ENCODE results near the gene ASIC2.

ASIC2 gene

DNA sequence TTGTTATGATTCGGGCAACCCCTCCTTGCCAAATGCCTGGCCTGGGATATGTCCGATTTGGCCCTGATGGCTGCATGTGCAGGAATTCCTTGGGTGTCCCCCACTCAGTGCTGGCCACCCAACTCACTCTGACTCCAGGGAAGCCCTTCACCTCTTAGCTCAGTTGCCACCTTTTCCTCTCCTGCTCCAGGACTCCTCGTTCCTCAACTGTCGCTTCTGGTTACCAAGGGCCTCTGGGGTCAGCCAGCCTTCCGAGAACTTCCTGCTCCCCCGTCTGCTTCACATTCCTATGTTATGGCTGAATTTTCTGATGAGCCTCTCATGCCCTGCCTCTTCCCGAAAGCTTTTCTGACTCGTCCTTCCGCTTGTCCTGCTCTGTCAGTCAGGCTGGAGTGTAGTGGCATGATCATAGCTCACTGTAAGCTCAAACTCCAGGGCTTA lies 237.9 kb downstream of the ASIC2 start:
- DNase-seq: no peak

DNA sequence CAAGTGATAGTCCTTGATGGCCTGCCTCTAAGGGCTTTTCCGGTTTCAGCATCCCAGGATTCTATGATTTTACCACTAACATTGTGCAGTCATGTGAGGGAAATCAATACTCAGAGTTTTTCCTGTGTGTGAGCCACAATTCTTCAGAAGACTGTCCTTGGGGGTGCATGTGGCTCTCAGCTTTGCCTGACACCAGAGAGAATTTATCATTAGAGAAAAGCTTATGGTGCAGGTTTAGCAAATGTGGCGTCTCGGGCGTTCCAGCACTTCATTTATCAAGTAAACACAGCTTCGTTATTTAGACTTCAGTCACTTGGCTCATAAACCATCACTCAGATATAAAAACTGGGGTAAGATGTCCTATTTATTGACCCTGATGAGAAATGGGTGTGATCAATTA lies 238.7 kb downstream of the ASIC2 start:
- no peak for DNase-seq

DNA sequence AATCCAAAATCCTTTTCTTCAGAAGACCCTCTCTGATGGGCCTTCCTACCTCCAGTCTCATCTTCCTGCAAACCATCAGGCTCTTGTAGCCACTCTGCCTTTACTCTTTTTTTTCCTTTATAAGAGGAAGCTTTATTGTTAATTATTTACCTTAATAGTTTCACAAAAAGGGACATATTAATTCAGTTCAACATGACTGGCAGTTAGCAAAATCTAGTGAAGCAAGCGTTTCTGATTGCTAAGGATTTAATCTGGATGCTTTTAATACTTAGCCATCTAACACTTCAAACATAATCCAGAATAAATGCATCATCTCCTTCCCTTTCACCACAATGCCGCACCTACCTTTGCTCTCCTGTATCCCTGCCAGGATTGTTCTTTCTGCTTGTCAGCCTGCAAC lies 239.4 kb downstream of the ASIC2 start:
- no peak for DNase-seq

DNA sequence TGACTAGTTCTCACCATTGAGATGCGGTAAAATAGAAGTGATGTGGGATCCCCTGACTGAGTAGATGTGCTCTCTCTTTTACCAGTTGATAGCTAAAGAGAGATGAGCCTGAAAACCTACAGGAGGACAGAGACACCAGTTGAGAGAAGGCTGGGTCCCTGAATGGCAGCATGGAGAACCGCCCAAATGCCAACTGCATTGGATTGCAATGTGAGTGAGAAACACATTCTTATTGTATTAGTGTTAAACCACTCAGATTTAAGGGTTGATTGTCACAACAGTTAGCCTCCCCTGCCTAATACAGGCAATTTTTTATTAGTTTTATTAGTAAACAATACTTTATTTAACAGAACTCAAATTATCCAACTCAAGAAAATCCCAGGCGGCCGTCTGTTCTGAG lies 240.2 kb downstream of the ASIC2 start:
- no peak for DNase-seq

DNA sequence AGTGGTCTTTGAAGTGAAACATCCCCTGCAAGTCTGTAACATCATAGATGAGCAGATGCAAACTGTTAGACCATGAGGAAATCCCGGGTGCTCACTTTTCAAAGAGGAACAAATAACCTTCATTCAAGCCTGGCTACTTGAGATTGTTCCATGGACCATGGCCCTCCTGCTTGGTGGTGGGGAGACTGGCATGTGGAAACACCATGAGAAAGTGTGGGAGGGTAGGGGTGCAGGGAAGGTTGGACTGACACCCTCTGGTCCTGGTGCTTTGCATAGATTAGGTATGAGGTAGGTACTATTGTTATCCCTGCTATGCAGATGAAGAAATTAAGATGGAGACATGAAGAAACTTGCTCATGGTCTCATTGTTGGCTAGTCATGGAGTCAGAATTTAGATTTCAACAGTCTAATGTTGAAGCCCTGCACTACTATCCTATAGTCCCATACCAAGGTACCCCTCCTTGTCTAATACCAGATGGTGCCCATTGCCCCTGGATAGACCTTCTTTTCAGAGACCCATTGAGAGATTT lies 242.4 kb downstream of the ASIC2 start:
- DNase-seq: no peak

DNA sequence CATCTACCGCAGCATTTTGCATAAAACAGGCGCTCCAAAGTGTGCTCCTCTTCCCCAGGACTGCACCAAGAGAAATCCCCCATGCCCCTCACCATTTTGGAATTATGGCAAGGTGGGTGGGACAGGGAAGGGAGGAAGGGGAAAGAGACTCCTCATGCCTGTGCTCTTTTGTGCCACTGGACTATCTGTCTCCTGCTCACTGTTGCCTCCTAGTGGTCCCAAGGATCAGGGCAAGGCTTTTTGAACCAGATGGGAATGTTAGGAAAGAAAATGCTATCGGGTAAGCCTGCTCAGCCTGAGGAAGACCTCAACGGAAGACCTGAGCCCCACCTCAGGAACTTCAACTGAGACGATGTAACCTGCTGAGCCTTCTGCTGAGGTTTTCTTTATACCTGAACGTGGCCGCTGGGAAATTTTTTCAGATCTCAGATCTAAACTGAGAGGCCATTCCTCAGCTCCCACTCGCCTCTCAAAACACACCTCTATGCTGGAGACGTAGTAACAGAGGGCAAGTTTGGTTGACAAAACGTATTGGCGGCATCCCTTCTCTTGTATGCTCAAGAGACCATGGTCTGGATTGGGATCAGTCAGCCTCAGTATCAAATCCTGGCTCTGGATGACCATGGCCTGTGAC lies 243.2 kb downstream of the ASIC2 start:
- DNase-seq: no peak

DNA sequence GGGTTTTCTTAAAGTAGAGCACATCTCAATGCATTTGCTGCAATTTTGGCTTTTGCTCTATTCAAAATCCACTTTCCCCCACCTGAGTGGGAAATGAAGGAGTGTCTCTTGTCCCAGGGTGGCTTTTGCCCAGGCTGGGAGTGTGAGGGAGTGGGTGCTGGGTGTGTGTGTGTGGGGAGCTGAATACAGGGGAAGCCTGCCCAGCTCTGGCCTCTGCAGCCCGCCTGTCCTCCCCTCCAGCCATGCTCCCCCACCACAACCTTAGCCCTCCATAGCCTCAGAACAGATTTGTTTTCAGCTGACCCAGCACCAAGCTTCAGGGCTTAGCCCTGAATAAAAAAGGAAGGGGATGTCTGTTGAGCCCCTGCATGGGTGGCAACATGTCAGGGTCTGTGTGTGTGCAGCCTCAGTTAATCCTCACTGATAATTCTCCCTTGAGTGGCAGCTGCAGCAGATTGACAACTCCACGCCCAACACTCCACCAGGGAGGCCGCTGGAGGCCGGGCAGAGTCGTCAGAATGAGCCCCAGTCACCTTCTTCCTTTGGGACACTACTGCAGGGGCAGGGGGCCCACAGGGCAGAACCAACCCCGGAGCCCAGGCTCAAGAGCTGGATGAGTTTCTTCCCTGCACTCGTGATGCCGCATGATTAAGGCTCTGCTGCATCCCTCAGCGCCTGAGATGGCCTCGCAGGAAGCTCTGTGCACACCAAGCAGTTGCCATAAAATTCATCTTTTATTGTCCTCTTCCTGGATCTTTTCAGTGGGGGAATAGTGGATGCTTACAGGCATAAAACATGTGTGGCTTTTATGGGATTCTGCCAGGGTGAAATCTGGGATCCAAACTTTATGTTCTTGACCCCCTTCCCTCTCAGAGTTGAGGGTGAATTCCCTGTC lies 246.5 kb downstream of the ASIC2 start:
- DNase-seq: no peak

DNA sequence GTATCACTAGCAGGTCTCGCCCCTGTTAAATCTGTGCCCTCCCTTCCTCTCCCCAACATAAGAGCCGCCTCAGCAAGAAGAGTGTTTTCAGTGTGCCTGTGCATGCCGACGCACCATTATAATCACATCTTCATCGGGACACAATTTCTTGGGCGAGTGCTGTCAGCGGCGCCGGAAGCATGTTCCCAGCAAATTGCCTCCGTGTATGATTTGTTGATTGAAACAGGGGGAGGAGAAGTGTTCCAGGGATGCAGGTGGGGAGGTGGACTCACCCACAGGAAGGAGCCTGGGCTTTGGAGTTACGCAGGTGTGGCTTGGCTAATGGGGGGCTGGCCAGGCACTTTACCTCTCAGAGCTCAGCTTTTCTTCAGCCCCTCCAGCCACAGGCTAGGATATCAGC lies 247.9 kb downstream of the ASIC2 start:
- no peak for DNase-seq

DNA sequence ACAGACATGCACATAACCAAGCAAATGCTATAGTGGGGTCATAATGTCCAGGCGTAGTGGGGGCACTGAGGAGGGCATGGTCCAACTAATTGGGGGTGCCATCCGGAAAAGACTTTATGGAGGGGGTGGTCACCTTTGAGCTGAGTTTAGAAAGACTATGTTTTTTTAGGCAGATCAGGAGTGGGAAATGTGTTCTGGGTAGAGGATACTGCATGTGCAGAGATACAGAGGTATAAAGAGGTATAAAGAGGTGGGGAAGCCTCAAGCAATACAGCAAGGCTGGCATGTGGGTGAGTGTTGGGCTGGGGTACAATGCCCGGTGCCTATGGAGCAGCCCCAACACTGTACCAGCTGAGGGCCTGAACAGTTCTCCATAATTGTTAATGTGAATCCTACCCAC lies 248.3 kb downstream of the ASIC2 start:
- no peak for DNase-seq

DNA sequence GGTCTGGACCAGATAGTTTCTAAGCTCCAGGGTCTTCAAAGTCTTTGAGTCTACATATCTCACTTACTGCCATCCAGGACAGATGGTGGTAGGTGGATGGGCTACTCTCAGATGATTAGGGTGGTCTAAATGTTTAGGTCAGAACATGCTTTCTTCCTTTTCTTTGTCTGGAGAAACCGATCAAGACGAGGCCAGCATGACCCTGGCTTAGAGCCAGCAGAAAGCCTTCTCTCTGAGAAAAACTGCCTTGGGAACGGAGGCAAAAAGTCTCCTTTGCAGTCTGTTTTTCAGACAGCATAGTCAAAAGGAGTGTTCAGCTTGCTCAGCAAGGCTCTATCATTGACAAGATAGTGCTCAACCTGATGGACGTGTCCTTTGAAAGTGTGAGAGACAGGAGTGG lies 252.6 kb downstream of the ASIC2 start:
- DNase-seq: no peak

DNA sequence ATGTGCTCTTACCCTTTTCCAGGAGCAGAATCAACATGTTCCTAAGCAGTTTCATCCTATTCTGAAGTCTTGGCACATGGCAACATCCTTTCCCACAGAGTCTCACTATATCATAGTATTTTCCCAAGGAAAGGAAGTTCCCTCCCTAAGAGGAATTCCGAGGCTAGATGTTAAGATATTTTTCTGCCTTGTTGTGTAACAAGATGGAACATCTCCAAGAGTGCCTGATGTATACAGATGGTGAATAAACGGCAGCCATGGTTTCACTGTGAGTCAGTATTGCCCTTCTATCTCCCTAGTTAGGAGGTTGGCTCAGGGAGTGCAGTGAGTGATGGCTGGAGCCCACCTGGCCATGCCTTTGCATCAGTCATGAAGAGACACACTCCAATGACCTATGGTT lies 253.2 kb downstream of the ASIC2 start:
- no peak for DNase-seq

DNA sequence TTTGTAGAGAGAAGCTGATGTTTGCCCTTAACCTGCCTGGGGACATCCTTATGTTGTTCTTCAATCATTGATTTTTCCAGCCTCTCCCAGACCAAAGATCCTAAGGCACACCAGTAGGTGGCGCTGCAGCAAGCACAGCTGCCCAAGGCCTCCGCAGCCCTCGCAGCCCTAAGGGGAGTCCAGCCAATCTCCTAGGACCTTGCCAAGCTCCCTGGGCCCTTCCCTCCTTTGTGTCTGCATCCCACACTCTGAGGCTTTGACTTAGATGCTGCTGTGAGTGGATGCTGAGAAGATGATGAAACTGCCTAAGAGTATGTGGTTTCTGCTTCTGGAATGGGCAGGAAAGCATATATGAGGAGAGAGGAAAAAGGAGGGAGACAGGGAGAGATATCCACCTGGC lies 254.4 kb downstream of the ASIC2 start:
- peak; percentile 8 for DNase-seq

DNA sequence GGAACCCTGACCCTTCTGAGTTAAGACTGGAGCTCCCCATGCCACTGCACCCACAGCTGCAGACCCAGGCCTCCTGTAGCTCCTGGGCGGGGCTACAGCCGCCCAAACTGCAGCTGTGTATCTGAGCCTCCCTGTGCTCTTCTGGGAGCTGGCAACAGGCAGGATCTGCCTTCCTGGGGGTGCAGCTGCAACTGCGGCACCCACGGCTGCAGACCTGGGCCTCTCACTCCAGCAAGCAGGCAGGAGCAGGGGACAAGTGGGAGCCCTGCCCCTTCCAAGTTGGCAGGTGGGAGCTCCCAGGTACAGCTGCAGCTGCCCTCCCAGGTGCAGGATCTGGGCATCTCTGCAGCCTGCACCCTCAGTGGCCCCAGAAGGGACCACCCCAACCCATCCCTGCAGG lies 259.9 kb downstream of the ASIC2 start:
- DNase-seq: no peak

DNA sequence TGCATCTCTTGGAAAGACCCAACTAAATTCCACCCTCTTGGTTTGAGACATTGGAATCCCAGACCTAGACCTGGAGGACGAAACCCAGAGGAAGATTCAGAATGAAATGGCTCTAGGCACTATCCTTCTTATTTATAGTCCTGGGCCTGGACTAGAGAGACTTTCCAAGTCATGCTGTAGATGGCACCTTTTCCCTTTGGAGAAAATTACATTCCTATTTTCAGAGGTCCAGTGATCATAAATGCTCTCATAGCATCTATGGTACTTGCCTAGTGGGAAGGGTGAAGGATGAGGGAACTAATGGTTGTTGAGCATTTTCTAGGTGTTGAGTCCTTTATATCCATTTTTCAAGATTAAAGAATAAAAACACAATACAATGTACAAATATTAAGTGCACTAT lies 264.3 kb downstream of the ASIC2 start:
- no peak for DNase-seq

DNA sequence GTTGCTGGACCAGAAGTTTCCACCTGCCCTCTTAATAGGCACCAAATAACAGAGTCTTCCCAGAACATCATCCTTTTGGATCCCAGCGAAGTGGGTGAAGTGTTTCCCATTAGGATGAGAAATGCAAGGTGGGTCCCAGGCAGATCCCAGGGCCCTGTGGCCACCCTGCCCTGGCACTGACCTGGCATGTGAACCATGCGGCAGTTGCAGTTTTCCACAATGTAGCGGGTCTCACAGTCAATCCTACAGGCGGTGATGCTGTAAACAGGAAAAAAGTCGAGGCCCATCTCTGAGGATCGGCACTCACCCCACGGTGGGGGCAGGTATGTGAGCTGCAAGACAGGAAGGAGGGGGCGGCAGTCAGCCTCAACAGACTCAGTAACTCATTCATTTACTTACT lies 265.0 kb downstream of the ASIC2 start:
- no peak for DNase-seq

DNA sequence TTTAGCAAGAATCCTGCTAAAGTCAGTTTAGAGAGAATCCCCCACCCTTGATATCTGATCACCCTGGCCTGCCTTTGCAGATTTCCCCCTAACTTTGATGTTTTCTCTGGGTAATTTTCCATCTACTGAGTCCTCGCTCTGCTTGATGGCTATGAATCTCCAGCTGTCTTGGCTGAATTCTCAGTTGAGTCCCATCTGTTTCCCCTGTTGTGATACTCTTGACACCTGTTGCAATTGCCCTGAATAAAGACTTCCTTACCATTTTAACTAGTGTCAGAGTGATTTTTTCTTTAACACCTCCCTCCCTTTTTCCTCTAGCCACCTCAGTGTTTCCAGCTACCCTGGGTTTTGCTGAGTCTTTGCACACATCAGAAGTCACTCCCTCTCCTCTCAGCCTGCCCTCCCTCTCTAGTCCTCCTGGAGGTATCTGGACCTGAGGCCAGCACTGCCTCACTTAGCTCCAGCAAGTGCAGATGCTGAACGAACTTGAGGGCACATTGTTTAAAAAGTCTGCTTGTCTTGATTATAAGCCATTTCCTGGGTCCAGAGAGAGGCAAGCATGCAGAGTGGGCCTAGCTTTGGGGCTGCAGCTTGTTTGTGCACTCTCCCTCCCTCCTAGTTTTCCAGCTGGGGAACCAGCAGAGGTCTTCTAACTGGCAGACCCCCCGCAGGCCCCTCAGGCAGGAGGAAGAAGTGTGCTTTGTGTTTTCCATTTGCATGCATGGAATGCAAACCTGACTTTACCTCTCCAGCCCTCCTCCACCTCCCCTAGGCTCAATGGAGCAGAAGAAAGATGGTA lies 268.2 kb downstream of the ASIC2 start:
- DNase-seq: no peak

DNA sequence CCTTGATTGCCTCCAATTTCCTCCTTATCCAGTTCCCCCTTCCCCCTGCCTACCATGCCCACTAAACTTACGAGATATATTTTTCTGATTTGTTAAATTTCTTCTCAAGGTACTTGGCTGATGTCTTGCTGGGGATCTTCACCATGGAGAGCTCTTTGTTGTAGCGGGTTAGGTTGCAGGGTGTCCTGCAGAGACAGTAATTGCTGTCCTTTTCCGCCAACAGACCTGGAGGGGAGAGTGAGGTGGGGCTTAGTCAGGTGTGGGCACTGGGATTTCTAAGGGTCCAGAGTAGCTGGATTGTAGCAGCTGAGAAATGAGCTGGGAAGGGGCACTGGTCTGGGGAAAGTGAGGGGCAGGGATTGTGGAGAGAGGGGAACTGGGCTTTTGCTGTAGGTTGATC lies 269.3 kb downstream of the ASIC2 start:
- DNase-seq: peak; percentile 3

DNA sequence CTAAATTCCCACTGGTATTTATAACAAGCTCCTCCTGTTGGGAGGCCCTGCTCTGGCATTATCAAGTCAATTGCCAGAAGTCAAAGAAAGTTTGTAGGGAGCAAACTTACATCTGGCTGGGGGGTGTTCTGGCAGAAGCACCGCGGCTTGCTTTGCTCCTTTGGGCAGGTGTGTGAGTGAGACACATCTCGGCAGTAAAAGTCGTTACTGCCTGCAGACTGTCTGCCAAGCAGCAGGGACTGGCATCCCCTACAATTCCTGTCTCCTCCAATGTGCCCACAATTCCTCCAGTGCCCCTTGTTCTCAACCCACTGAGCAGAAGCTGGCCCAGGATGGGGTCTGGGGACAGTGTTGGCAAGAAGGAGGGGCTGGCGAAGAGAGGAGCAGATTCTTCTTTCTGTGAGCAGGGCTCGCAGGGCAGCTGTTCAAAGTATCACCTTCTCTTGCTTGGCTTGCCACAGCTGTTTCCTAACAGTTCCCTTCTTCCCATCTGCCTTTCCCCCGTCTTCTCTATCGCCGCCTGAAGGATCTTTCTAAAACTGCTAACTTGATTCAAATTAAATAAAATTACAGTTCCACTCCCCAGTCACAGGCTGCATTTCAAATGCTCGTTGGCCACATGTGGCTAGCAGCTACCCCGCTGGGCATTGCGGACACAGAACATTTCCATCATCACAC lies 271.2 kb downstream of the ASIC2 start:
- no peak for DNase-seq

DNA sequence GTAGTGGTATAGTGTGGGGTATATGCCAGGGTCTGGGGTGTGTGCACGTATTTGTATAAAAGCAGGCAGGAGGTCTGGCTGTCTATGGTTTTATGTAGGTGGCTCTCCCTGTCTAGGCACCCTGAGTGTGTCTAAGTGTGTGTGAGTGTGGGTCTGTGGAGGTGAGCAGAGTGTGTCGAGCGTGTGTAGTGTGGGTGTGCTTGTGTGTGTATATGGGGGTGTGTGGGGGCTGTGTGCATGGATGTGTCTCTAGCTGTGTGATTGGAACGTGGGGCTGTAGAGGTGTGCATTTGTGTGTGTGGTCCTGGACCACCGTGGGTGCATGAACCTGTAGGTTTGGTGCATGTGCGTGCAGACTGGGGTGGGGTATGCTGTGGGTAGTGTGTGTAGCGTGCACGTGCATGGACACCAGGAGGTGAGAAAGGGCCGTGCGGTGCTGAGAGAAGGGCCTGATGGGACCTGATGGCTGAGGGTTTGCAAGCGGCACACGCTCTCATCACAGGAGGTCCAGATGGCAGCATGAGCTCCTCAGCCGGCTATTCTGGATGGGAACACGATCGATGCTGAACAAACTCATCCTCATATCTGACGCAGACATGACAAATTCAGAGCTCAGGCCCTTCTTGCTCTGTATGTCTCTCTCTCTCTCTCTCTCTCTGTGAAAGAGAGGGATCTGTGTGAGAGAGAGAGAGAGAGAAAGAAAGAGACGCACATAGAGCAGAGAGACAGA lies 273.8 kb downstream of the ASIC2 start:
- no peak for DNase-seq

DNA sequence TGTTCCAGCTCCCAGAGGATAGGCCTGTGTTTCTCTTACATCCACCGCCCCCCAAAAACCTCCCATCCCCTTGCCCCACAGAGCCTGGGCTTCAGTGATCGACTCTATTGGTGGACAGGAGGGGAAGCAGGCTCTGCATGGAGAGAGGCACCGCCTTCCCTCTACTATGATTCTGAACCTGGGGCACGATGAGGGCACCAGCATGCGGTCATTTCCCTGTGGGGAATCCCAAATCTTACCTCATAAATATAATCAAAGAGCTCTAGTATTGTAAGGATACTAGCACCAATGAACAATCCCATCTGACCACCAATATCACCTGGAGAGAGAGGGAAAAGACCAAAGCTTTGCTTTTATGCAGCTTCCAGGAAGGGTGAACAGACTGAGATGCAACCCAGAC lies 275.7 kb downstream of the ASIC2 start:
- no peak for DNase-seq

DNA sequence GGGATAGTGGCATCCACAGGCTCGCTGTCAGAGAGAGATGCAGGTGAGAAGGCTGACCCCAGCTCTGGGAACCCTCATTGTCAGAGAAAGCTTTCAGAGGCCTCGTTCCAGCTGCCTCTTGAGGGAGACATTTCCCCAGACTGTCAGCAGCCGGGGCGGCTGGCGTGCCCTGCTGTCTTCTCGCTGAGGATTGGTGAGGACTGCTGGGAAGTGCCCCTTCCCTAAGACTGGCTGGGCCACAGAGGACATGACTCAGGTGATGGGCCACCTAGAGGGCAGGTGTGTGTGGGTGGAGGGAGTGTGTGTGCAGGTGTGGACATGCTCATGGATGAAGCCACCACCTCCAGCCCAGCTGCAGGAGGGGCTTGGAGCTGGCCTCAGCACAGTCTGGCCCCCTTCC lies 276.2 kb downstream of the ASIC2 start:
- DNase-seq: no peak

DNA sequence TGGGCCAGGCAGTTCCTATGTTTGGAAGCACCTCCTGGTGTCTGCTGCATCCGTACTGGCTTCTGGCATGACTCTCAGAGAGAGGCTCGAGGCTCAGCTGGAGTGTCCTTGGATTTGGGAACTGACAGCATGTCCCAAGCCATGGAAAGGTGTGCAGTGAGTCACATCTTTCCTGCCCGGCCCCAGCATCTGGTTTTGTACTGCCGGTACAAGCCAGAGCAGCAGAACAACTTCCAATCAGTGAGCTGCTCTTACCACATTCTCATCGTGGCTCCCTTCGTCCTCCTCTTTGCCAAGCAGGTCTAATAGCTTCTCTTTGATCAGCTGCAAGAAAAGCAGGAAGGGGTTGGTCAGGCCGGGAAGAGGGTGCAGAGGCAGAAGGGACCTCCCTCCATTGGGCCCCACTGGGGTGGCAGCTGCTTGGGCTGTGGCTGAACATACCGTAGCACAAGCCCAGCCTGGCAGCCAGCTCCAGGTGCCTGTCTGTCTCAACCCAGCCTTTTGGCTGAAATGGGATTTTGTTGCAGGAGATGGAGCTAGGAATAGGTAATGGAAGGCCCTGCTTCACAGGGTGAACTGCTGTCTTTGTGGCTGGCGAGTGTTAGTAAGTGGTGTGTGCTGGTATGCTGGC lies 277.3 kb downstream of the ASIC2 start:
- DNase-seq: no peak
